Measurements from ENCODE around the gene EHBP1. TPM values are rescaled to one million over a fixed set of nuclear protein-coding genes. Genes with fewer than 3 reads are reported as not detected.

EHBP1 gene
- total RNA-seq, 4 donors from 2014 or later: 195 to 367 (median 212) TPM

DNA sequence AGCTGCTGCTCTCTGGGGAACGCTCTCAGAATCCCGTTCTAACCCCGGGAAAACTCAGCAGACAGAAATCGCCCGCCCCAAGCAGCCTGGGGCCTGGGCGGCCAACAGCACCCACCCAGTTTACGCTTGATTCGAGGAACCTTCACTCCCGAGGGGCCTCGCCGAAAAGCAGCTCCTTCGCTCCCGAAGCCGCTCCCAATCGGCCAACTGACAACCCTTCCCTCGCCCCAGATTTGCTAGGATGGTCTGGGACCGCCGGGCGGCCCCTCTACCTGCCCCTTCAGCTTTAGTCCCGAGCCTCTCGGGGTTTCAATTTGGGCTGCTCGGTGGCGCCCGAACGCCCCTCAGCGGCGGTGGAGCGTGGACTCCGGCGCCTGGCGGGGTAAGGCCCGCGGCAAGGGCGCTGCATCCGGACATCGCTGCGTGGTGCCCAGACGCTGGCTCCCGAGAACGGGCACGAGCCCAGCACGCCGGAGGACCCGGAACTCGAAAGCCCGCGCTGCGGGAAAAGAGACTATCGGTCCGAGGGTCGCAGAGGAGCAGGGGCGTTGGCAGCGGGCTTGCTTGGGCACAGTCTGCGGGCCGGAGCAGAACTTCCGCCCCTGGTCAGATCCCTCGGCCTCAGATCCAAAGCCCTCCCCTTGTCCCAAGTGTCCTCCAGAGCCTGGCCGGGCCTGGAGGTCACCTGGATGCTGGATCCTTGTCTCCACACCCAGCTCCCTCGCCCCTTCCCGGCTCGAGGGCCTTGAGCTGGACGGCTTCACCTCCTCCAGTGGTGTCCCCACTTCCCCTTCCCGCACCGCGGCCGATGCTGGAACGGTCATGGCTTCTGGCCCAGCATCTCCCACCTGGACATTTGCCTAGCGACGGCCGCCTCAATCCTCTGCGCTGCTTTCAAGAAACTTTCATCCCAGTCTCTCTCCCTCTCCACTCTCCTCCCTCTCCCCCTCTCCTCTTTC, 342.1 kb downstream of the EHBP1 start:
- H3K9me3 ChIP-seq: peaks cover 0 to 12% (median 0%) of the 10 kb centered on the region in 4 donors
- WGBS, 2 donors: 63 to 64% methylated on average over 42 to 66 of the region's 71 CpGs
- no peak overlapping the region for H3K4me3 ChIP-seq
- H3K36me3 ChIP-seq: peaks cover 0 to 41% (median 0%) of the 10 kb centered on the region in 3 donors
- no peak for DNase-seq (ENCODE audit: low spot score in 2 of 2)
- no peak overlapping the region for H3K27ac ChIP-seq
- TF ChIP-seq, protein P1, sequence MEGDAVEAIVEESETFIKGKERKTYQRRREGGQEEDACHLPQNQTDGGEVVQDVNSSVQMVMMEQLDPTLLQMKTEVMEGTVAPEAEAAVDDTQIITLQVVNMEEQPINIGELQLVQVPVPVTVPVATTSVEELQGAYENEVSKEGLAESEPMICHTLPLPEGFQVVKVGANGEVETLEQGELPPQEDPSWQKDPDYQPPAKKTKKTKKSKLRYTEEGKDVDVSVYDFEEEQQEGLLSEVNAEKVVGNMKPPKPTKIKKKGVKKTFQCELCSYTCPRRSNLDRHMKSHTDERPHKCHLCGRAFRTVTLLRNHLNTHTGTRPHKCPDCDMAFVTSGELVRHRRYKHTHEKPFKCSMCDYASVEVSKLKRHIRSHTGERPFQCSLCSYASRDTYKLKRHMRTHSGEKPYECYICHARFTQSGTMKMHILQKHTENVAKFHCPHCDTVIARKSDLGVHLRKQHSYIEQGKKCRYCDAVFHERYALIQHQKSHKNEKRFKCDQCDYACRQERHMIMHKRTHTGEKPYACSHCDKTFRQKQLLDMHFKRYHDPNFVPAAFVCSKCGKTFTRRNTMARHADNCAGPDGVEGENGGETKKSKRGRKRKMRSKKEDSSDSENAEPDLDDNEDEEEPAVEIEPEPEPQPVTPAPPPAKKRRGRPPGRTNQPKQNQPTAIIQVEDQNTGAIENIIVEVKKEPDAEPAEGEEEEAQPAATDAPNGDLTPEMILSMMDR (IDR thresholded peaks at IDR 0.05): no peak
- peaks cover 0 to 66% of the 10 kb centered on the region in 2 donors for H3K27me3 ChIP-seq
- H3K4me1 ChIP-seq: peaks cover 0 to 45% (median 35%) of the 10 kb centered on the region in 4 donors

DNA sequence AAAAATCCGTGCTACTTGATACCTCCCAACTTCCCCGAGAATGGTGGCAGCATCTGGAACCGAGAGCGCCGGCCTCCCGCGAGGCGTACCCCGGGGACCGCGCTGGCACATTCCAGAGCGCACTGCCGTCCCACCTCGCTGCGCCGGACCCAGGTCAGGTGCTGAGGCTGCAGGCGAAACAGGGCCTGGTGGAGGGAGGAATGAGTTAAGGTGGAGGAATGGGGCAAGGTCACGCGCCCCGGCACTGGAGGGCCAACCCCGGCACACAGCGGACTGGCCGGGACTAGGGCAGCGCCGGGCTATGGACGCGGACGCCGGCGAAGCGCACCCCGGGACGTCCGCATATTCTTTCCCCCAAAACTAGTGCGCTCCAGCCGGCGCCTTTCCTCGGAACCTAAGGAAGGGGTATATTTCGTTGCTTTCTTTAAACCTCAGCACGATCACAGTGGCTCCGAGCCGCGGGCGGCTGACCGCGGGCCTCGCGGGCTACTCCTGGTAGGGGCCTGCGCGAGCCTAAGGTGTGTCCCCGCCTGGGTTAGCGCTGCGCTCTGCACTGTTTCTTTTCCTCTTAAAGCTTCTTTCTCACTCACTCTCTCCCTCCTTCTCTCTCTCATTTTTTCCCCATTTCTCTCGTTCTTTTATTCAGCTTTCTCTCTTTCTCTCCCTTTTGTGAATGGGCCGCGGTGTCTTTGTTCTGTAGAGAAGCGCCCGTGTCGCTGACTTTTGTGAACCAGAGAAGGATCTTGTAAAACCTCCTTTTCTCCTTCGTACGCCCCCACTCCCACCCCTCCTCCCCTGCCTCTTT, 343.1 kb downstream of the EHBP1 start:
- 23 to 29% methylated on average over 60 to 61 of the region's 61 CpGs for WGBS, 2 donors
- H3K36me3 ChIP-seq: peaks cover 0 to 41% (median 0%) of the 10 kb centered on the region in 3 donors
- DNase-seq (ENCODE audit: low spot score in 2 of 2): no peak
- H3K4me1 ChIP-seq: peaks cover 0 to 45% (median 35%) of the 10 kb centered on the region in 4 donors
- no peak overlapping the region for H3K27ac ChIP-seq
- TF ChIP-seq, protein P1 (IDR thresholded peaks at IDR 0.05): no peak
- peak in 1 of 2 donors; percentile 35 for TF ChIP-seq EP300 (IDR thresholded peaks at IDR 0.05)
- TF ChIP-seq POLR2A (IDR thresholded peaks at IDR 0.05): no peak
- H3K4me3 ChIP-seq: peak overlapping the region in 1 of 4 donors; percentile 6
- H3K27me3 ChIP-seq: peaks cover 0 to 75% of the 10 kb centered on the region in 2 donors
- H3K9me3 ChIP-seq: peaks cover 0 to 17% (median 0%) of the 10 kb centered on the region in 4 donors

DNA sequence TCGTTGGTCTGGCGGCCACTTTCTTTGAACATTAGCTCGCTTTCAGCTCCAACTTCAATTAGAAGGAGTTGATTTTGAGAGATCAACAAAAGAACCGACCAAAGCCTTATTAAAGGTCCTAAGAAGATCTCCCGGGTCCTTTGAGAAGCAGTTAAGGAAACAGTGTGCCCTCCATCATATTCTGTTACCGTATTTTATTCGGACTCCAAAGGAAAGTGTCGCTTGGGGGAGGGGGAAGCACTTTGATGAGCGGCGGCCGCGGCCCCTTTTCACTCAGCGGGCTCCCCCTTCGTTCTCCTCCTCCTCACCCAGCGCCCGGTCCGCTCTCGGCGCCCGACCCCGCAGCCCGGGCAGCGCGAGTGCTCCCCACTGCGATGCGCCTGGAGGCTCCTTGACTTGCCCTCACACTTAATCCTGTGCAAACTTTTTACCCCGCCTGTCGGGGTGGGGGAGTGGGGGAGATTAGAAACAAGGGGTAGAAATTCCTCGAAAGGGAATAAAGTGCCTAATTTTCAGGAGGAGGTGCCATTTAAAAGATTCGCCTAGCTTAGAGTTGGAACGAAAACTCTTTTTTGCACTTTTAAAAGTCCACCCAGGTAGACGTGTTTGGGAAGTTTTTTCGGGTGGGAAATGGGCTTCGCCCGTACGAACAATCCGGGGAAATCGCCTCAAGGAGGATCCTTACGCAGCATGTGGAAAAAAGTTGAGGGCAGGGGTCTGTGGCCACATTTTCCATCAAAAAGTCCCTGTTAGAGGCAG, 343.9 kb downstream of the EHBP1 start:
- H3K27ac ChIP-seq: no peak overlapping the region
- TF ChIP-seq POLR2A (IDR thresholded peaks at IDR 0.05) (no peak), EP300 (IDR thresholded peaks at IDR 0.05) (no peak)
- TF ChIP-seq, protein P1 (IDR thresholded peaks at IDR 0.05): no peak
- H3K4me1 ChIP-seq: peaks cover 0 to 52% (median 37%) of the 10 kb centered on the region in 4 donors
- H3K9me3 ChIP-seq: peaks cover 0 to 24% (median 0%) of the 10 kb centered on the region in 4 donors
- H3K36me3 ChIP-seq: peaks cover 0 to 38% (median 0%) of the 10 kb centered on the region in 3 donors
- H3K27me3 ChIP-seq: peaks cover 0 to 83% of the 10 kb centered on the region in 2 donors
- DNase-seq (ENCODE audit: low spot score in 2 of 2): no peak
- peak overlapping the region; percentile 34 to 64 (median 46) for H3K4me3 ChIP-seq
- 8 to 10% methylated on average over 39 of the region's 39 CpGs for WGBS, 2 donors

DNA sequence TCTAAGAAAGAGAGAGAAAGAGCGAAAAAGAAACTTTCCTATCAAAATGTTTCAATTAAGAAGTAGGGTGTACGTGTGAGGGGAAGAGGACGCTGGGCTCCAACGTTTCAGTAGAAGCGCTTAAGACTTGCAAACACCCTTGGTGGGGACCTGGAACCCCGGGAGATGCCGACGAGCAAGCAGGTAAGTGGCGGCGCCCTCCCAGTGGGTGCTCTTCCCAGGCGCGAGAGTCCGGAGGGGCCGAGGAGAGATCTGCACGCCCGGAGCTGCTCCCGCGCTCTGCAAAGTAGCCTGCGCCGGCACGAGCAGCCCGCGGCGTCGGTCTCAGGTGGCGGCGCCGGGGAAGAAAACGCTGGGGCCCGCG, 344.4 kb downstream of the EHBP1 start:
- DNase-seq (ENCODE audit: low spot score in 2 of 2): no peak
- Histone ChIP-seq H3K36me3 (peaks cover 0 to 32% (median 0%) of the 10 kb centered on the region in 3 donors), H3K9me3 (peaks cover 0 to 30% (median 0%) of the 10 kb centered on the region in 4 donors), H3K4me3 (peak overlapping the region; percentile 34 to 64 (median 46)), H3K4me1 (peaks cover 0 to 55% (median 37%) of the 10 kb centered on the region in 4 donors), H3K27me3 (peaks cover 0 to 88% of the 10 kb centered on the region in 2 donors), H3K27ac (no peak overlapping the region)
- whole genome bisulfite sequencing, 2 donors: 0 to 1% methylated on average over 22 to 29 of the region's 31 CpGs
- TF ChIP-seq EP300 (IDR thresholded peaks at IDR 0.05) (no peak), POLR2A (IDR thresholded peaks at IDR 0.05) (no peak)
- TF ChIP-seq, protein P1 (IDR thresholded peaks at IDR 0.05): no peak
